22Rv1 (cell line): ENCODE measurements around the gene FKBP9.

ENCODE experiments used
- H3K27ac ChIP-seq: fragments of 450-650 bp; 2 replicates; pipeline ENCODE4 v1.5.1; 2017
- CTCF ChIP-seq: fragments of 450-650 bp; IDR thresholded peaks from 2 replicates; pipeline ENCODE4 v1.5.1; 2017; ENCODE audit warnings: mild to moderate bottlenecking
- ZFX ChIP-seq: fragments of 450-650 bp; IDR thresholded peaks from 2 replicates; pipeline ENCODE4 v1.6.1; 2017; ENCODE audit warnings: antibody characterized with exemption, borderline replicate concordance

The FKBP9 gene

DNA sequence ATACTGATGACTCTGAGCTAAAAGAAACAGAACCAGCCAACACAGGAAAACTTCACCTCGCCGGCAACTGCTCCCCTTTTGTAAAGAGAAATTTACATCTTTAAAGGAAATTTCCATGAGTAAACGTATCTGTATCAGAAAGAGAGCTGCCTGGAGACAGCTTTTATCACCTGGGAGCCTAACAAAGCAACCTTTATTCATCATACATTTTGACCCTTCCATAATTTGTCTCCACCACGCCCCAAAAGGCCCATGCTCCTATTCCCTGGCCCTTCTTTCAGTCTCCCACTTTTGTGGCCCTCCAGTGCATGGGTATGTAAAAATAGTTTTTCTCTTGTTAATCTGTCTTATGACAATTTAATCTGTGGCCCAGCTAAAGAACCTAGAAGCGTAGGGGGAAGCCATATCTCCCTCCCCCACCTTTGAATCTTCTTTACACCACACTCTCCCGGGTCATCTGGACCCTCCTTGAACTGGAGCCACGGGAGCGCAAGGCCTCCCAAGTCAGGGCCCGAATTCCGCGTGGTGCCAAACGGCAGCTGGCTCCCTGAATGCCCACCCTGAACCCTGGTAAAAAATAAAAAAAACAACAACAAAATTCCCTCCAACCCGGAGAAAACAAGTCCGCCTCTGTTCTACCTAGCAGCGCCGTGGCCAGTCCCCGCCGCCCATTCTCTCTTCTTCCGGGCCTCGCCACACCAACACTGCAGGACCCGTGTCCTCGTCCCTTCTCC is 15.4 kb upstream of the FKBP9 start:
- no peak overlapping the region for H3K27ac ChIP-seq

GRCh38 chr7:32942415-32943251 is 14.6 kb upstream of the FKBP9 start:
- TF ChIP-seq ZFX (no peak), CTCF (peak; percentile 99)
- no peak overlapping the region for H3K27ac ChIP-seq

More for the DNA sequence above, 15.4 kb upstream of the FKBP9 start:
- no peak for TF ChIP-seq CTCF
- TF ChIP-seq ZFX, result no peak

GRCh38 chr7:32943252-32944030 is 13.8 kb upstream of the FKBP9 start:
- no peak for TF ChIP-seq ZFX
- TF ChIP-seq CTCF, result peak; percentile 62
- H3K27ac ChIP-seq, result no peak overlapping the region

DNA sequence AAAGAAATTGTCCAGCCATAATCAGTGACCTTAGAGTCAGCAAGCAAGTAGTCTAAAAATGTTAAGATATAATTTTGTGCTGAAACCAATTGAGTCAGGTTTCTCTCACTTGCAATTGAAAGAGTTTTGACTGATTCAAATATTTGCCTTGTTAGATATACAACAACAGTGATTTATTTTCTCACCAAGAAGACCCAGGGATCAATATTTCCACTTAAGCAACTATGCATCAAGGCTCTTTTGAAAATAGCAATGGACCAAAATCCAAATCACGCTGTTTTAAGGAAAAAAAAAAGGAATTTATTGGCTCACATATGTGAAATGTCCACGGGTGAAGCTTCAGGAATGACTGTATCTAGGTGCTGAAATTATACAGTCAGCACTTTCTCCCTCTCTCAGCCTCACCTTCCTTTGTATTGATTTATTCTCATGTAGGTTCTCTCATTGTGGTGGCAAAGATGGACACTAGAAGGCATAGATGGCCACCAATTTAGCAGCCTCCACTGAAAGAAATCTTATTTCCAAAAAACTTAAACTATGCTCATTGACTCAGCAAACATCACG is 9.7 kb upstream of the FKBP9 start:
- no peak overlapping the region for H3K27ac ChIP-seq
- no peak for TF ChIP-seq CTCF
- TF ChIP-seq ZFX, result no peak

DNA sequence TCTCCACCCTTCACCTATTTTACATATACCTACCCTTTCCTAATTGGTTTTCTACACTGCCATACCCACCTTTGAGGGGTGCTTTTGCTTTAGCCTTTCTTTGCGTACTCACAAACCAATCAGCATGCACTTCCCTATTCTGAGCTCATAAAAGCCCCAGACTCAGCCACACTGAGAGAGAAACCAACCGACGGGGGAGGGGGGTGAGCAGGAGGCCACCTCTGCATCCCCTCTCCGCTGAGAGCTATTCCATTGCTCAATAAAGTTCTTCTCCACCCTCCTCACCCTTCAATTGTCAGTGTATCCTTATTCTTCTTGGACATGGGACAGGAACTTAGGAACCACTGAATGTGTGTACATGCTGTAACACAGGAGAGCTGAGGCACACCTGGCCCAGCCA is 9.0 kb upstream of the FKBP9 start:
- TF ChIP-seq CTCF, result no peak
- no peak for TF ChIP-seq ZFX
- no peak overlapping the region for H3K27ac ChIP-seq

GRCh38 chr7:32952876-32953275 is 4.4 kb upstream of the FKBP9 start:
- no peak overlapping the region for H3K27ac ChIP-seq
- no peak for TF ChIP-seq ZFX
- no peak for TF ChIP-seq CTCF
